GM20431 (cell line): Measurements from ENCODE around the gene KLK15.

ENCODE experiments used
- in situ Hi-C: fragments of 300-500 bp; cut with MseI, MboI; formaldehyde crosslinking; loops from one replicate; pipeline ENCODE4 v1.15.0; 2020; ENCODE audit warnings: low sequenced_read_pairs; ENCODE audit not compliant: unreplicated experiment

Gene KLK15

GRCh38 chr19:50833117-50833801 lies at the start of gene KLK15:
Gene KLK15, minus strand, starts transcription at chr19:50833574. Its CDS starts 2,082 bp downstream, at chr19:50831492.
- in situ Hi-C loops, result no loop called here

GRCh38 chr19:50882188-50882587 lies 48.8 kb upstream of the KLK15 start:
- in situ Hi-C loops, result no loop called here

- in situ Hi-C loops, result no loop called here
Observed at GRCh38 chr19:50880241-50880640, 46.9 kb upstream of the KLK15 start.

- in situ Hi-C loops, result no loop called here
Observed at GRCh38 chr19:50878851-50879250, 45.5 kb upstream of the KLK15 start.

- in situ Hi-C loops, result no loop called here
Observed at GRCh38 chr19:50877338-50877737, 44.0 kb upstream of the KLK15 start.

GRCh38 chr19:50876456-50876855 lies 43.1 kb upstream of the KLK15 start:
- in situ Hi-C loops, result no loop called here

GRCh38 chr19:50875795-50876422 lies 42.5 kb upstream of the KLK15 start:
- in situ Hi-C loops, result no loop called here

- in situ Hi-C loops, result no loop called here
Observed at GRCh38 chr19:50874211-50874610, 40.8 kb upstream of the KLK15 start.

GRCh38 chr19:50873056-50873455 lies 39.7 kb upstream of the KLK15 start, which contains the start of gene KLK2:
Gene KLK2, plus strand, starts transcription at chr19:50873439. Its CDS starts 35 bp downstream, at chr19:50873474.
- in situ Hi-C loops, result no loop called here

- in situ Hi-C loops, result no loop called here
Observed at GRCh38 chr19:50870417-50871089, 37.2 kb upstream of the KLK15 start.

- in situ Hi-C loops, result no loop called here
Observed at GRCh38 chr19:50869479-50869878, 36.1 kb upstream of the KLK15 start.

- in situ Hi-C loops, result no loop called here
Observed at GRCh38 chr19:50861496-50862286, 28.3 kb upstream of the KLK15 start.

- in situ Hi-C loops, result no loop called here
Observed at GRCh38 chr19:50861010-50861409, 27.6 kb upstream of the KLK15 start.

GRCh38 chr19:50859849-50860248 lies 26.5 kb upstream of the KLK15 start:
- in situ Hi-C loops, result no loop called here

- in situ Hi-C loops, result no loop called here
Observed at GRCh38 chr19:50858886-50859285, 25.5 kb upstream of the KLK15 start.

GRCh38 chr19:50857366-50857765 lies 24.0 kb upstream of the KLK15 start:
- in situ Hi-C loops, result no loop called here

- in situ Hi-C loops, result no loop called here
Observed at GRCh38 chr19:50854636-50855410, 21.4 kb upstream of the KLK15 start, which contains the start of gene KLK3. Gene KLK3, plus strand, starts transcription at chr19:50854915. Its CDS starts 41 bp downstream, at chr19:50854956.

GRCh38 chr19:50851620-50852019 lies 18.2 kb upstream of the KLK15 start:
- in situ Hi-C loops, result no loop called here

- in situ Hi-C loops, result no loop called here
Observed at GRCh38 chr19:50850738-50851137, 17.4 kb upstream of the KLK15 start.
